ENCODE results near the gene KLHL1.

KLHL1 gene

DNA sequence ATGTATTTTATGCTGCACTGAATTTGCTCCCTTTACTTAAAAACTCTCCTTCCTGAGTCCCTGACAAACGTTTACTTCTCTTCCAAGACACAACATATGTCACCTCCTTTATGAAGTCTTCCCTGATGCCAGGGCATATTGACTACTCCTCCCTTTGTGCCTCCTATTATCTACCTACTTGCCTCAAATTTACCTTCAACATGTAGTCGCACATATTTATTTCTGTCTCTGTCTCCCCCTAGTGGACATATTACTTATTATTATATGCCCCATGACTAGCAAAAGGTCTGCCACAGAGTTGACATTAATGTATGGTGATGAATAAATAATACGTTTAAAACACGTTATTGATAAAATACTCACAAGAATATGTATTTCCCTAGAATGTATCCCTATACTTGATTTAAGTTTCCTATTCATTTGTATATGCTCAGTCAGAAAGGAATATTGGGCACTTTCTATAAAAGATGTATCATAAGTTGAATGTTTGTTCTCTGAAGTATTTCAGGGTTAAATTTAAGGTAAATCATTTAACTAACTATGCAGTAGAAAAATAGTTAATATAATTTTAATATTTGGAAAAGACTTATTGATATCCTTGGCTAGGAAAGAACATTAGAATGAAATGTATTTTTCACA is 250.9 kb downstream of the KLHL1 start:
- DNase-seq (ENCODE audit: low spot score): peak; percentile 75

DNA sequence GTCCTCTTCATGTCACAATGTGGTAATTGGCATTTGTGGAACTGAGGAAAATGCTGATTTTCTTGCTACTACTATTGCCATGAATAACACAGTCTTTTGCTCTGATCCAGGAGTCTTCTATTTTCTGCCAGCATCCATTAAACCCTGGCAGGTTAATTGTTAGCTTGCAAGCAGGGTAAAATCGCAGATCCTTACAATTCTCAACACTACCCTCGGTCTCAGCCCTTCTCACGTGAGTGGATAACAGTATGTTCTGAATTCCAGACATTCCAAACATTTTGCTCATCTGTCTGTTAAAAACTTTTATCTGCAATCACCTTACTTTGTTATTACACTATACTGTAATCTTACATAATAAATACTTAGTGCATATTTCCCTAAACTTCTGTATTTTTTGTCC is 251.9 kb downstream of the KLHL1 start:
- no peak for DNase-seq (ENCODE audit: low spot score)

GRCh38 chr13:69828527-69828926 is 279.7 kb downstream of the KLHL1 start:
- no peak for DNase-seq (ENCODE audit: low spot score)

- DNase-seq (ENCODE audit: low spot score): no peak
Observed at GRCh38 chr13:69820180-69820579, 288.1 kb downstream of the KLHL1 start.

- DNase-seq (ENCODE audit: low spot score): no peak
Observed at GRCh38 chr13:69817333-69817869, 290.9 kb downstream of the KLHL1 start.

DNA sequence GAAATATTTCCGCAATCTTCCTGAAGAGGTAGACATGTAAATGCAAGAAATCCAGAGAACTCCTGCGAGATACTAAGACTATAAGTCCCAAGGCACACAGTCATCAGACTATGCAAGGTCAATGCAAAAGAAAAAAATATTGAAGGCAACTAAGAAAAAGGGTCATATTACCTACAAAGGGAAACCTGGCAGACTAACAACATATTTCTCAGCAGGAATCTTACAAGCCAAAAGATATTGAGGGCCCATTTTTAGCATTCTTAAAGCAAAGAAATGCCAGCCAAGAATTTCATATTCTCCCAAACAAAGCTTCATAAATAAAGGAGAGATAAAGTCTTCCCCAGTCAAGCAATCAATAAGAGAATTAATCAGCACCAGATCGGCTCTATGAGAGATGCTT is 299.1 kb downstream of the KLHL1 start:
- DNase-seq (ENCODE audit: low spot score): no peak

DNA sequence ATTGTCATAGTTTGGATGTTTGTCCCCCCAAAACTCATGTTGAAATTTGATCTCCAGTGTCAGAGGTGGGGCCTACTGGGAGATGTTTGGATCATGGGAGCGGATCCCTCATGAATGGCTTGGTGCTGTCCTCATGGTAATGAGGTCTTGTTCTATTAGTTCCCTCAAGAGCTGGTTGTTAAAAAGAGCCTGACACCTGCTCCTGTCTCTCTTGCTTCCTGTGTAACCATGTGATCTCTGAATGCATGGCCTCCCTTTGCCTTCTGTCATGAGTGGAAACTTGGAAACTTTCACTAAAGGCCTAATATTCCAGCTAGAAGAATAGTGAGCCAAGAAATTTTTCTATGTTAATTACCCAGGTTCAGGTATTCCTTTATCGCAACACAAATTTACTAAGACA is 312.0 kb downstream of the KLHL1 start:
- no peak for DNase-seq (ENCODE audit: low spot score)

DNA sequence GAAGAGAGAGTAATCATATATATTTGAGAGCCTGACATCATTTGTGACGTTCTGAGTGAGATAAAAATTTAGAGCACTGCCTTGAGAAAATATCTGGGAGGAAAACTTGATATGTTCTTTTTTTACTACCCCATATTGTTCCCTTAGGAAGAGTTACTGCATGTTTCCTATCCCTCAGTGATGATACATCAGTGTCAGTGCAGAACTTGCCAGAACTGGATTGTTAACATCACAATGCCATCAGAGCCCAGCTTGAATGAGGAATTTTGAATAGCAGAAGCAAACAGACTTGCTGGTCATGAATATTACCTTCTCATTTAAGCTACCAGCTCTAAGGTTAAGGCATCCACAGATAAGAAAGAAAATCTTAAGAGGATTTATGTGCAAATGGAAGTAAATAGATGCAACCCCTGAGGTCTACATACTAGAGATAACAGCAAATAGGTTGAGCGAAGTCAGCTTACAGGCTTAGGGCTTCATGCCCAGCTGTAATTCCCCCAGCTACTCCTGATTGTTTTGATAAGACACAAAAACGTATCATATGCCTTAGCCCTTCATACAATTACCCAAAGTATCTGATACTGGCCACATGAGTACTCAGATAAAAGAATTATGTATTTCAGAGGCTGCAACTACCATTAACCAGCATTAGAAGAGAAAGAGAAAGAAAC is 314.3 kb downstream of the KLHL1 start:
- no peak for DNase-seq (ENCODE audit: low spot score)

DNA sequence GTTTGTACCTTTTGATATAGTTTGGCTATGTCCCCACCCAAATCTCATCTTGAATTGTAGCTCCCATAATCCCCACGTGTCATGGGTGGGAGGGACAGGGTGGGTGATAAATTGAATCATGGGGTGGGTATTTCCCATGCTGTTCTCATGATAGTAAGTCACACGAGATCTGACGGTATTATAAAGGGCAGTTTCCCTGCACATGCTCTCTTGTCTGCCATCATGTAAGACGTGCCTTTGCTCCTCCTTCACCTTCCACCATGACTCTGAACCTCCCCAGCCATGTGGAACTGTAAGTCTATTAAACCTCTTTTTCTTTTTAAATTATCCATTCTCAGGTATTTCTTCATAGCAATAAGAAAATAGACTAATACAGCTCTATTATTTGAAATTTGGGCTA is 331.3 kb downstream of the KLHL1 start:
- no peak for DNase-seq (ENCODE audit: low spot score)

DNA sequence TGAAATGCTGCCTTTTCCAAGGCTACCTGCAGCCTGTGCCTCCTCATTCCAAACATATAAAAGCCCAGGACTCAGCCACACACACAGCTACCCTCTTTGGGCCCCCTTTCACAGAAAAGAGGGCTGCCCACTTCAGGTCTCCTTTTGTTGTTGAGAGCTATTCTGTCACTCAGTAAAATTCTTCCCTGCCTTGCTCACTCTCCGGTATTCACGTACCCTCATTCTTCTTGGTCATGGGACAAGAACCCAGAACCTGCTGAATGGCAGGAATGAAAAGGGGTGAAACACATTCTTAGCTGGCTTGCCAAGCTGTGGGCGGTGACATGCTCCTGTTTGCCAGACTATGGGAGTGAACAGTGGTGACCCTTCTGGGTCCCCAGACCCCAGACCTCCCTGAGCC is 338.6 kb downstream of the KLHL1 start:
- DNase-seq (ENCODE audit: low spot score): peak; percentile 19

DNA sequence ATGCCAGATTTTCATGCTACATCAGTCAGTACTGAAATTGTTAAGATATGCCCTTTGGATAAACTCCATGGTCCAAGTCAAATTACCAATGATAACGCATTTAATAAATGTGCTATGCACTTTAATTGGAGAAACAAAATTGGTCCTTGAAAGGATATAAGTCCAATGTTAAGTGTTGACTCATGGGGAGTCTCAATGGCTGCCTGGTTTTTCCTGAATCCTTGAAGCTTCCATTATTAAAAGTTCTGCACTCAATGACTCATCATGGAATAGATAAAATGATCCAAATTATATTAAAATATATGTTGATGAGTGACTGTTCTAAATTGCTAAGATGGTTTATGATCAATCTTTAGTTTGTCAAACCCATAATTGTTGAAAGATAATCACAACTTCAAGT is 346.7 kb downstream of the KLHL1 start:
- DNase-seq (ENCODE audit: low spot score): no peak

- no peak for DNase-seq (ENCODE audit: low spot score)
Observed at GRCh38 chr13:69755101-69755500, 353.2 kb downstream of the KLHL1 start.

- no peak for DNase-seq (ENCODE audit: low spot score)
Observed at GRCh38 chr13:69751259-69751658, 357.0 kb downstream of the KLHL1 start.

- DNase-seq (ENCODE audit: low spot score): no peak
Observed at GRCh38 chr13:69737129-69737935, 370.9 kb downstream of the KLHL1 start.

DNA sequence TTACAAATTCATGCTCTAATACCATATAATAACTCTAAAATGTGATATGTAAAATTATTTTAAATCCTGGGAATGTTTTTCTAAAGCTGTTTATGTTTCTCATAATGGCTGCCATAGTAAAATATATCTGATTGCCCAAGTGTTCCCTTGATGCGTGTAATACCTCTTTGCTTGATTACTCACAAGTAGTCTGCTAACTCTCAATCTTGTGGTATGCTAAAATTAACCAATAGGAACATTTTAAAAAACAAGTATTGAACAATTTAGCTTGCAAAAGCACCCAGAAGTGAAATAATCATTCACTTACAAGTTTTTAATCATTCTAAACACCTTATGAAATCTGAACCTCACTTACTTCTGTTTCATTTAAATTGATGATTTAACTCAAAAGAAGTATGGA is 386.6 kb downstream of the KLHL1 start:
- DNase-seq (ENCODE audit: low spot score): no peak

GRCh38 chr13:69720278-69720983 is 387.8 kb downstream of the KLHL1 start:
- DNase-seq (ENCODE audit: low spot score): no peak

GRCh38 chr13:69706807-69707206 is 401.4 kb downstream of the KLHL1 start:
- no peak for DNase-seq (ENCODE audit: low spot score)

DNA sequence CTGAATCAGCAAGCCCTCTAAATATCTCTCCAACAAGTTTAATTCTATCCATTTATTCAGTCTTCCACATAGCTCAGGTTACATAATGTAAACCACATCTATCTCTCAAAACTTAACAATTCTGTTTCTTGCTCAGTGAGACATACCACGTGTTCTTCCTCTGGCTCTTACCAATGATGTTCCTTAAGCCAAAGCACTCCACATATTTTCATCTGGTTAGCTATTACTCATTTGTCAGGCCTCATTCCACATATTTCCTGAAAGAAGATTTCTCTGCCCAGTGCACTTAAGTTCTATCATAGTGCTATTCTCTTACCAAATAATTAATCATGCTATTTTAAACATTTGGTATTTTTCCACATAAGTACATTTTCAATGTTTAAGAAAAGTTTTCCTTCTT is 403.9 kb downstream of the KLHL1 start:
- DNase-seq (ENCODE audit: low spot score): peak; percentile 9

GRCh38 chr13:69690999-69691398 is 417.3 kb downstream of the KLHL1 start:
- no peak for DNase-seq (ENCODE audit: low spot score)

DNA sequence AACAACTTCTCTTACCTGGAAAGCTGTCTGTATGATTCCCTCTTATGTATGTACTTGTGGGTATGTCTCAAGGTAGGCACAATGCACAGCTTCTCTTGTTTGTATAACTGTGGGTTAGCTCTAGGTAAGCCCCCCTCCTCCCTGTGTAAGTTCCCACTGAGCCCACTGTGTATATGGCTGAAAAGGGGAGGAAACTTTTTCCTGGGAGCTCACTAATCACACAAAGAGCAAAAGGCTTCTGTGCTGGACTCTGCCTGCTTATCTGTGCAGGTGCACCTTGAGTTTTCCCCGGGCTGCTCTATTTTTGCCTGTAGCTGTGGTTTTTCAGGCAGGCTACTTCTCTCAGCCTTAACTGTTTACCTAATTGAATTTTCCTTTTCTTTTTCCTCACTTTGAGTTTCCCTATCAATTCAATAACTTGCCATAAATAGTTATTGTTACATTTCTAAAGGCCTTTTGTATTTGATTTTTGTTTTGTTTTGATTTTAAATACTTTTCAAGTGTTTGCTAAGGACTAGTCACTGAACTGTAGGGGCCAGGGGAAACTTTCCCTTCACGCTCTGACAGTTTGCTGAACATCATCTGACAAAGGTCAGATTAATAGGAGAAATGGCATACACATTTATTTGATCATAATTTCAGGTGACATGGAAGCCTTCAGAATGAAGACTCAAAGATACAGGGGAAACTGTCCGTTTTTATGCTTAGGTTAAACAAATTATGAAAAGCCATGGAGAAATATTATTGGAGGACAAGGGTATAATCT is 424.1 kb downstream of the KLHL1 start:
- no peak for DNase-seq (ENCODE audit: low spot score)

- DNase-seq (ENCODE audit: low spot score): no peak
Observed at GRCh38 chr13:69681722-69682121, 426.5 kb downstream of the KLHL1 start.

- no peak for DNase-seq (ENCODE audit: low spot score)
Observed at GRCh38 chr13:69677343-69677742, 430.9 kb downstream of the KLHL1 start.
